Keratinocyte (primary cell): ENCODE data around the gene RFPL1. TPM values are rescaled to one million over a fixed set of nuclear protein-coding genes. Genes with fewer than 3 reads are reported as not detected.

Experiments used
- DNase-seq: peaks from one replicate; pipeline ENCODE4 v3.0.0-alpha.2; 2011; ENCODE audit warnings: low read depth, missing footprints, low spot score
- FAIRE-seq: peaks from 2 replicates; lab custom pipeline; 2011; peaks lifted over from hg19 to GRCh38; lab: Jason Lieb, UNC
- H2AFZ ChIP-seq: 2 replicates; pipeline ENCODE4 v1.6.0; 2012; ENCODE audit warnings: low read length, control low read depth, inconsistent platforms; ENCODE audit not compliant: control insufficient read depth
- H3K27ac ChIP-seq: 2 replicates; pipeline ENCODE4 v1.5.1; 2011; ENCODE audit warnings: low read length; ENCODE audit not compliant: control insufficient read depth, insufficient read depth
- H3K27me3 ChIP-seq: 3 replicates; pipeline ENCODE4 v1.6.0; 2011; ENCODE audit warnings: low read length; ENCODE audit not compliant: control insufficient read depth, insufficient read depth; ENCODE audit errors: extremely low read depth
- H3K36me3 ChIP-seq, 2 experiments: 2 replicates in 1 of 2; 3 replicates in 1 of 2; pipeline ENCODE4 v1.5.1; 2011; ENCODE audit warnings: low read length in 2 of 2, mild to moderate bottlenecking in 1 of 2; ENCODE audit not compliant: control insufficient read depth in 2 of 2, insufficient read depth in 2 of 2; ENCODE audit errors: extremely low read depth in 1 of 2
- H3K4me1 ChIP-seq: 3 replicates; pipeline ENCODE4 v1.5.1; 2011; ENCODE audit warnings: low read length; ENCODE audit not compliant: control insufficient read depth, insufficient read depth; ENCODE audit errors: extremely low read depth
- H3K4me2 ChIP-seq: 3 replicates; pipeline ENCODE4 v1.6.0; 2011; ENCODE audit warnings: low read depth, low read length; ENCODE audit not compliant: control insufficient read depth, insufficient read depth; ENCODE audit errors: extremely low read depth
- H3K4me3 ChIP-seq, 3 experiments: fragments of 200-600 bp in 1 of 3; sonication (generic) in 1 of 3; 2 replicates in 2 of 3; 3 replicates in 1 of 3; pipeline ENCODE4 v1.5.1; 2011 to 2016; ENCODE audit warnings: low read length in 3 of 3, mild to moderate bottlenecking in 3 of 3, control low read depth in 2 of 3, inconsistent platforms in 1 of 3, low read depth in 1 of 3, mixed read lengths in 1 of 3, mixed run types in 1 of 3, moderate library complexity in 1 of 3; ENCODE audit not compliant: control insufficient read depth in 2 of 3, insufficient read depth in 2 of 3; ENCODE audit errors: extremely low read depth in 1 of 3
- H3K79me2 ChIP-seq: 2 replicates; pipeline ENCODE4 v1.6.0; 2012; ENCODE audit warnings: low read length; ENCODE audit not compliant: control insufficient read depth, insufficient read depth
- H3K9ac ChIP-seq: 3 replicates; pipeline ENCODE4 v1.6.0; 2011; ENCODE audit warnings: low read length; ENCODE audit not compliant: control insufficient read depth, insufficient read depth; ENCODE audit errors: extremely low read depth
- H3K9me1 ChIP-seq: 3 replicates; pipeline ENCODE4 v1.6.0; 2011; ENCODE audit warnings: low read length; ENCODE audit not compliant: control insufficient read depth, insufficient read depth; ENCODE audit errors: extremely low read depth
- H3K9me3 ChIP-seq: 2 replicates; pipeline ENCODE4 v1.5.1; 2012; ENCODE audit warnings: low read depth, low read length; ENCODE audit not compliant: control insufficient read depth
- H4K20me1 ChIP-seq: 3 replicates; pipeline ENCODE4 v1.6.0; 2011; ENCODE audit warnings: low read length; ENCODE audit not compliant: control insufficient read depth, insufficient read depth; ENCODE audit errors: extremely low read depth
- EZH2 ChIP-seq: IDR thresholded peaks from one replicate; pipeline ENCODE4 v1.6.1; 2012; ENCODE audit warnings: inconsistent platforms, mild to moderate bottlenecking, low read length, moderate library complexity
- dilution Hi-C: fragments of 300-500 bp; cut with MboI; formaldehyde crosslinking; loops from one replicate; pipeline ENCODE4 v1.7.0; 2020; ENCODE audit warnings: low sequenced_read_pairs; ENCODE audit not compliant: extremely low pct_ligation_motif_present
- polyA plus RNA-seq, 5 experiments: library from polyadenylated mRNA; depleted of rRNA in 3 of 5; stranded (reverse) in 3 of 5; stranded (forward) in 1 of 5; unstranded in 1 of 5; fragments of >200 nt; gene quantifications; 1 replicate in 1 of 5; 2 replicates in 3 of 5; 3 replicates in 1 of 5; pipeline versions ENCODE4 v1.2.1 to v1.2.3, GENCODE V29; 2011 to 2012; ENCODE audit warnings: missing spikeins in 2 of 5, low read depth in 1 of 5, low replicate concordance in 1 of 5
- TF ChIP-seq, protein P1 (sequence below), 3 experiments: IDR thresholded peaks in 1 of 3; conservative IDR thresholded peaks in 1 of 3; optimal IDR thresholded peaks in 1 of 3; 2 replicates in 2 of 3; 3 replicates in 1 of 3; pipeline versions ENCODE3 to v1.5.1; 2011; ENCODE audit warnings: low read length in 3 of 3, mild to moderate bottlenecking in 3 of 3, moderate library complexity in 2 of 3, control low read depth in 1 of 3, inconsistent platforms in 1 of 3; ENCODE audit not compliant: insufficient read depth in 2 of 3; ENCODE audit errors: extremely low read depth in 1 of 3

RFPL1 gene
- polyA plus RNA-seq, 1 donor (not counting 4 experiments of a cell fraction or from before 2014, with no cell fraction given) = not detected

GRCh38 chr22:29459773-29460172 lies 21.4 kb downstream of the RFPL1 start:
- H3K4me3 ChIP-seq = no peak overlapping the region
- H3K9ac ChIP-seq = no peak overlapping the region
- H3K27ac ChIP-seq = no peak overlapping the region
- H3K79me2 ChIP-seq = no peaks in the 10 kb centered on the region
- no peak for TF ChIP-seq EZH2
- TF ChIP-seq, protein P1, sequence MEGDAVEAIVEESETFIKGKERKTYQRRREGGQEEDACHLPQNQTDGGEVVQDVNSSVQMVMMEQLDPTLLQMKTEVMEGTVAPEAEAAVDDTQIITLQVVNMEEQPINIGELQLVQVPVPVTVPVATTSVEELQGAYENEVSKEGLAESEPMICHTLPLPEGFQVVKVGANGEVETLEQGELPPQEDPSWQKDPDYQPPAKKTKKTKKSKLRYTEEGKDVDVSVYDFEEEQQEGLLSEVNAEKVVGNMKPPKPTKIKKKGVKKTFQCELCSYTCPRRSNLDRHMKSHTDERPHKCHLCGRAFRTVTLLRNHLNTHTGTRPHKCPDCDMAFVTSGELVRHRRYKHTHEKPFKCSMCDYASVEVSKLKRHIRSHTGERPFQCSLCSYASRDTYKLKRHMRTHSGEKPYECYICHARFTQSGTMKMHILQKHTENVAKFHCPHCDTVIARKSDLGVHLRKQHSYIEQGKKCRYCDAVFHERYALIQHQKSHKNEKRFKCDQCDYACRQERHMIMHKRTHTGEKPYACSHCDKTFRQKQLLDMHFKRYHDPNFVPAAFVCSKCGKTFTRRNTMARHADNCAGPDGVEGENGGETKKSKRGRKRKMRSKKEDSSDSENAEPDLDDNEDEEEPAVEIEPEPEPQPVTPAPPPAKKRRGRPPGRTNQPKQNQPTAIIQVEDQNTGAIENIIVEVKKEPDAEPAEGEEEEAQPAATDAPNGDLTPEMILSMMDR (optimal IDR thresholded peaks at IDR 0.05 in 1 of 3, IDR thresholded peaks at IDR 0.05 in 1 of 3, conservative IDR thresholded peaks at IDR 0.05 in 1 of 3; ENCODE audit: extremely low read depth in 1 of 3, insufficient read depth in 2 of 3, low read length in 3 of 3) = no peak
- H3K36me3 ChIP-seq = no peaks in the 10 kb centered on the region
- no peaks in the 10 kb centered on the region for H3K4me1 ChIP-seq
- no peaks in the 10 kb centered on the region for H3K9me3 ChIP-seq
- no peaks in the 10 kb centered on the region for H3K9me1 ChIP-seq
- H4K20me1 ChIP-seq = no peaks in the 10 kb centered on the region
- dilution Hi-C loops = no loop called here
- no peak for DNase-seq
- no peak overlapping the region for H2AFZ ChIP-seq
- no peak overlapping the region for H3K4me2 ChIP-seq
- no peak for FAIRE-seq
- no peaks in the 10 kb centered on the region for H3K27me3 ChIP-seq

- no peaks in the 10 kb centered on the region for H3K27me3 ChIP-seq
- H3K4me2 ChIP-seq = no peak overlapping the region
- no peaks in the 10 kb centered on the region for H4K20me1 ChIP-seq
- no peaks in the 10 kb centered on the region for H3K9me1 ChIP-seq
- H3K36me3 ChIP-seq = no peaks in the 10 kb centered on the region
- FAIRE-seq = no peak
- H3K27ac ChIP-seq = no peak overlapping the region
- no peak overlapping the region for H3K4me3 ChIP-seq
- no peaks in the 10 kb centered on the region for H3K79me2 ChIP-seq
- dilution Hi-C loops = no loop called here
- no peaks in the 10 kb centered on the region for H3K4me1 ChIP-seq
- H3K9ac ChIP-seq = no peak overlapping the region
- TF ChIP-seq, protein P1 (optimal IDR thresholded peaks at IDR 0.05 in 1 of 3, IDR thresholded peaks at IDR 0.05 in 1 of 3, conservative IDR thresholded peaks at IDR 0.05 in 1 of 3; ENCODE audit: extremely low read depth in 1 of 3, insufficient read depth in 2 of 3, low read length in 3 of 3) = no peak
- no peak for TF ChIP-seq EZH2
- no peak for DNase-seq
- no peak overlapping the region for H2AFZ ChIP-seq
- no peaks in the 10 kb centered on the region for H3K9me3 ChIP-seq
Measured at GRCh38 chr22:29461263-29461662, 22.9 kb downstream of the RFPL1 start.
